WTC11 (cell line): ENCODE data around the gene UPF2. TPM values are rescaled to one million over a fixed set of nuclear protein-coding genes. Genes with fewer than 3 reads are reported as not detected.

Experiments used
- ATAC-seq: fragments of 200-7000 bp; cut with Tn5 transposase; 2 replicates; pipeline ENCODE4 v1.10.0; 2021; ENCODE audit warnings: mild to moderate bottlenecking, moderate library complexity
- CTCF ChIA-PET: fragments of 300-600 bp; sonication (Branson Sonifier 250); formaldehyde crosslinking; loops from one replicate; lab custom pipeline; 2021; ENCODE audit warnings: antibody characterized with exemption; lab: Charles Lee
- POLR2A ChIA-PET: fragments of 350-600 bp; sonication (Branson Sonifier 250); formaldehyde crosslinking; loops from one replicate; lab custom pipeline; 2021; ENCODE audit warnings: antibody characterized with exemption; lab: Charles Lee
- DNase-seq: peaks from one replicate; pipeline ENCODE4 v3.0.0; 2021; ENCODE audit warnings: low spot score
- H3K27ac Mint-ChIP-seq: 2 replicates; pipeline ENCODE4 v1.8.0; 2021; ENCODE audit warnings: mixed read lengths
- H3K27me3 Mint-ChIP-seq: 2 replicates; pipeline ENCODE4 v1.8.0; 2021; ENCODE audit warnings: low read depth, mild to moderate bottlenecking, moderate library complexity, mixed read lengths
- H3K36me3 Mint-ChIP-seq: 2 replicates; pipeline ENCODE4 v1.8.0; 2021; ENCODE audit warnings: mixed read lengths
- H3K4me1 Mint-ChIP-seq: 2 replicates; pipeline ENCODE4 v1.8.0; 2022; ENCODE audit warnings: mixed read lengths
- H3K4me3 Mint-ChIP-seq: 2 replicates; pipeline ENCODE4 v1.8.0; 2021; ENCODE audit warnings: mild to moderate bottlenecking, moderate library complexity, mixed read lengths
- H3K9me3 Mint-ChIP-seq: 2 replicates; pipeline ENCODE4 v1.8.0; 2021; ENCODE audit warnings: mixed read lengths
- AR ChIP-seq: fragments of 250-450 bp; sonication (Bioruptor Pico); IDR thresholded peaks from 2 replicates; pipeline ENCODE4 v1.9.0; 2021; ENCODE audit warnings: mild to moderate bottlenecking
- ATF1 ChIP-seq: sonication (generic); formaldehyde crosslinking; IDR thresholded peaks from 2 replicates; pipeline ENCODE4 v1.8.1; 2023; ENCODE audit warnings: mild to moderate bottlenecking, moderate library complexity, missing genetic modification reagents
- ATF6 ChIP-seq: sonication (generic); formaldehyde crosslinking; IDR thresholded peaks from 2 replicates; pipeline ENCODE4 v1.8.1; 2023; ENCODE audit warnings: mild to moderate bottlenecking, missing genetic modification reagents
- CBFB ChIP-seq: sonication (generic); formaldehyde crosslinking; IDR thresholded peaks from 2 replicates; pipeline ENCODE4 v1.8.1; 2022; ENCODE audit warnings: mild to moderate bottlenecking, low read depth, missing genetic modification reagents
- E2F1 ChIP-seq: sonication (generic); formaldehyde crosslinking; IDR thresholded peaks from 2 replicates; pipeline ENCODE4 v1.8.0; 2022; ENCODE audit warnings: mild to moderate bottlenecking, missing genetic modification reagents
- EMX1 ChIP-seq: fragments of 250-450 bp; sonication (Bioruptor Pico); IDR thresholded peaks from 2 replicates; pipeline ENCODE4 v1.8.0; 2021; ENCODE audit warnings: mild to moderate bottlenecking
- FOXP1 ChIP-seq: sonication (generic); formaldehyde crosslinking; IDR thresholded peaks from 2 replicates; pipeline ENCODE4 v1.8.0; 2022; ENCODE audit warnings: missing genetic modification reagents, mild to moderate bottlenecking, moderate library complexity, borderline replicate concordance
- JAZF1 ChIP-seq: fragments of 250-450 bp; sonication (Bioruptor Pico); IDR thresholded peaks from 2 replicates; pipeline ENCODE4 v1.9.0; 2021; ENCODE audit warnings: moderate library complexity, mild to moderate bottlenecking, inconsistent platforms
- MYBL2 ChIP-seq: sonication (generic); formaldehyde crosslinking; IDR thresholded peaks from 2 replicates; pipeline ENCODE4 v1.8.1; 2023; ENCODE audit warnings: mild to moderate bottlenecking, moderate library complexity, missing genetic modification reagents
- NR3C1 ChIP-seq: sonication (generic); formaldehyde crosslinking; conservative IDR thresholded peaks from 2 replicates; pipeline ENCODE4 v1.8.1; 2023; ENCODE audit warnings: low read depth, mild to moderate bottlenecking, missing genetic modification reagents
- PRRX2 ChIP-seq: fragments of 250-450 bp; sonication (Bioruptor Pico); IDR thresholded peaks from 2 replicates; pipeline ENCODE4 v1.8.0; 2021; ENCODE audit warnings: mild to moderate bottlenecking
- TCF7 ChIP-seq: sonication (generic); formaldehyde crosslinking; IDR thresholded peaks from 2 replicates; pipeline ENCODE4 v1.8.0; 2022; ENCODE audit warnings: mild to moderate bottlenecking, low read depth, missing genetic modification reagents, moderate library complexity
- TEAD1 ChIP-seq: sonication (generic); formaldehyde crosslinking; IDR thresholded peaks from 2 replicates; pipeline ENCODE4 v1.8.0; 2022; ENCODE audit warnings: mild to moderate bottlenecking, missing genetic modification reagents
- ZBTB43 ChIP-seq: sonication (generic); formaldehyde crosslinking; IDR thresholded peaks from 2 replicates; pipeline ENCODE4 v1.8.1; 2023; ENCODE audit warnings: mild to moderate bottlenecking, missing genetic modification reagents
- ZMAT4 ChIP-seq: fragments of 250-450 bp; sonication (Bioruptor Pico); IDR thresholded peaks from 2 replicates; pipeline ENCODE4 v1.9.0; 2021; ENCODE audit warnings: mild to moderate bottlenecking
- ZNF423 ChIP-seq: fragments of 250-450 bp; sonication (Bioruptor Pico); IDR thresholded peaks from 2 replicates; pipeline ENCODE4 v2.1.2; 2022; ENCODE audit warnings: mild to moderate bottlenecking, moderate library complexity
- total RNA-seq: library from RNA; stranded (reverse); gene quantifications from 3 replicates; pipeline ENCODE4 v1.2.3, GENCODE V29; 2021
- TF ChIP-seq, protein P1 (sequence below): sonication (generic); formaldehyde crosslinking; IDR thresholded peaks from 2 replicates; pipeline ENCODE4 v1.8.0; 2022; ENCODE audit warnings: mild to moderate bottlenecking, missing genetic modification reagents

The UPF2 gene
- total RNA-seq, 1 experiment from 2014 or later: 24.3 TPM

DNA sequence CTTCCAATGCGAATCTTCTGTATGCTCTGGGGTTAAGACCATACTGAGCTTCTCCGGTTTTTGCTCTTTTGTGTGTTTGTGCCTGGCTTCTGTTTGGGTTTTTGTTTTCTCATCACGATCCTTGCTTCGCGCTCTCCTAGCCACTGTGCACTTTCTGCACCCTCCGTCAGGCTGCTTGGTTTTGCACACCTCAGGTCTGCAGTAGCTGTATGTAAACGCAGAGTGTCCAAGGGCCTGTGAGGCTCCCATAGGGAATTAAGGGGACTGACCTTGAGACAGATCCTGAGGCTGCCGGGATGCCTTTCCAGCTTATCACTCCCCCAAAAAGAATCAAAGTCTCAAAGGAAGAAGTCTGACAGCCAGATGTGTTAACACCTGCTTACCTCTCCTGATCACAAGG lies 124.2 kb downstream of the UPF2 start:
- DNase-seq: no peak
- POLR2A ChIA-PET: no interaction called here
- peaks cover 21% of the 10 kb centered on the region for H3K36me3 Mint-ChIP-seq
- TF ChIP-seq AR (CRISPR knock-in tag) (no peak), ATF6 (CRISPR knock-in tag) (no peak), TEAD1 (CRISPR knock-in tag) (no peak), EMX1 (CRISPR knock-in tag) (no peak), E2F1 (CRISPR knock-in tag) (no peak), ATF1 (no peak), MYBL2 (CRISPR knock-in tag) (no peak), ZBTB43 (no peak), ZNF423 (CRISPR knock-in tag) (no peak), JAZF1 (CRISPR knock-in tag) (no peak), NR3C1 (CRISPR knock-in tag) (no peak), ZMAT4 (CRISPR knock-in tag) (no peak), CBFB (CRISPR knock-in tag) (no peak), FOXP1 (CRISPR knock-in tag) (no peak), PRRX2 (CRISPR knock-in tag) (no peak), TCF7 (no peak)
- TF ChIP-seq, protein P1, sequence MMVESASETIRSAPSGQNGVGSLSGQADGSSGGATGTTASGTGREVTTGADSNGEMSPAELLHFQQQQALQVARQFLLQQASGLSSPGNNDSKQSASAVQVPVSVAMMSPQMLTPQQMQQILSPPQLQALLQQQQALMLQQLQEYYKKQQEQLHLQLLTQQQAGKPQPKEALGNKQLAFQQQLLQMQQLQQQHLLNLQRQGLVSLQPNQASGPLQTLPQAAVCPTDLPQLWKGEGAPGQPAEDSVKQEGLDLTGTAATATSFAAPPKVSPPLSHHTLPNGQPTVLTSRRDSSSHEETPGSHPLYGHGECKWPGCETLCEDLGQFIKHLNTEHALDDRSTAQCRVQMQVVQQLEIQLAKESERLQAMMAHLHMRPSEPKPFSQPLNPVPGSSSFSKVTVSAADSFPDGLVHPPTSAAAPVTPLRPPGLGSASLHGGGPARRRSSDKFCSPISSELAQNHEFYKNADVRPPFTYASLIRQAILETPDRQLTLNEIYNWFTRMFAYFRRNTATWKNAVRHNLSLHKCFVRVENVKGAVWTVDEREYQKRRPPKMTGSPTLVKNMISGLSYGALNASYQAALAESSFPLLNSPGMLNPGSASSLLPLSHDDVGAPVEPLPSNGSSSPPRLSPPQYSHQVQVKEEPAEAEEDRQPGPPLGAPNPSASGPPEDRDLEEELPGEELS (CRISPR knock-in tag): no peak
- TF ChIP-seq, all 79 proteins: peak for 0
- Mint-ChIP-seq H3K4me1 (peaks cover 18% of the 10 kb centered on the region), H3K27ac (no peak overlapping the region; the same call in 1 of the 2 replicates), H3K9me3 (no peaks in the 10 kb centered on the region), H3K27me3 (no peaks in the 10 kb centered on the region), H3K4me3 (no peak overlapping the region)
- CTCF ChIA-PET: no interaction called here
- ATAC-seq: no peak
